ENCODE data around the gene NUBP2. TPM values are rescaled to one million over a fixed set of nuclear protein-coding genes. Genes with fewer than 3 reads are reported as not detected.

Gene NUBP2
- total and polyA plus RNA-seq, 2 donors (not counting 1 experiment from before 2014, with no cell fraction given), result 13.5 to 43.6 TPM

DNA sequence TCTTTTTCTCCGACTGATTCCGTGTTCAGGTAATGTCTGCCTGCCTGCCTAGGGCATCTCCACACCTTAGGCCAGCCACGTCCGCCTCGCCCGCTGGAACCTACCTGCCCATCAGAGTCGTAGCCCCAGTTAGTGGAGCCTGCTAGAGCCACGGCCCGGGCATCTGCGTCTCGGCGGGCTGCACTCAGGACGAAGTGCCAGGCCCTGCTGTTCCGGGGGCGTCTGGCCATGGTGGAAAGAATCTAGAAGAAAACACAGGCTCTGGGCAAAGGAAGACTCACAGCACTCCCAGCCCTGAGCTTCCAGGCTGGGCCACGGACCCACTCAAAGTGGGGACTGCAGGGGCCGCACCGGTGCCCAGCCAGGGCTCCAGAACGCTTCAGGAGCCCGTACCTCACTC is 1.5 kb upstream of the NUBP2 start:
- no peaks in the 10 kb centered on the region for H4K20me1 ChIP-seq (ENCODE audit: control insufficient read depth, extremely low read depth, insufficient read depth, low read length)
- TF ChIP-seq, protein P1, sequence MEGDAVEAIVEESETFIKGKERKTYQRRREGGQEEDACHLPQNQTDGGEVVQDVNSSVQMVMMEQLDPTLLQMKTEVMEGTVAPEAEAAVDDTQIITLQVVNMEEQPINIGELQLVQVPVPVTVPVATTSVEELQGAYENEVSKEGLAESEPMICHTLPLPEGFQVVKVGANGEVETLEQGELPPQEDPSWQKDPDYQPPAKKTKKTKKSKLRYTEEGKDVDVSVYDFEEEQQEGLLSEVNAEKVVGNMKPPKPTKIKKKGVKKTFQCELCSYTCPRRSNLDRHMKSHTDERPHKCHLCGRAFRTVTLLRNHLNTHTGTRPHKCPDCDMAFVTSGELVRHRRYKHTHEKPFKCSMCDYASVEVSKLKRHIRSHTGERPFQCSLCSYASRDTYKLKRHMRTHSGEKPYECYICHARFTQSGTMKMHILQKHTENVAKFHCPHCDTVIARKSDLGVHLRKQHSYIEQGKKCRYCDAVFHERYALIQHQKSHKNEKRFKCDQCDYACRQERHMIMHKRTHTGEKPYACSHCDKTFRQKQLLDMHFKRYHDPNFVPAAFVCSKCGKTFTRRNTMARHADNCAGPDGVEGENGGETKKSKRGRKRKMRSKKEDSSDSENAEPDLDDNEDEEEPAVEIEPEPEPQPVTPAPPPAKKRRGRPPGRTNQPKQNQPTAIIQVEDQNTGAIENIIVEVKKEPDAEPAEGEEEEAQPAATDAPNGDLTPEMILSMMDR (conservative IDR thresholded peaks at IDR 0.05 in 1 of 2, IDR thresholded peaks at IDR 0.05 in 1 of 2; ENCODE audit: low read depth in 1 of 2, low read length in 2 of 2), result no peak
- no peak for TF ChIP-seq EZH2 (IDR thresholded peaks at IDR 0.05; ENCODE audit: low read length, missing control alignments)
- H2AFZ ChIP-seq (ENCODE audit: low read length), result no peak overlapping the region
- H3K4me2 ChIP-seq (ENCODE audit: extremely low read depth, insufficient read depth, low read length), result peak overlapping the region; percentile 86
- peaks cover 25% of the 10 kb centered on the region for H3K79me2 ChIP-seq (ENCODE audit: control insufficient read depth, insufficient read depth, low read length)
- no peaks in the 10 kb centered on the region for H3K9me3 ChIP-seq (ENCODE audit: control insufficient read depth, insufficient read depth, low read depth, low read length)
- H3K9ac ChIP-seq (ENCODE audit: insufficient read depth, low read length), result no peak overlapping the region
- no peak overlapping the region for H3K27ac ChIP-seq (ENCODE audit: insufficient read depth, low read length)
- H3K36me3 ChIP-seq (ENCODE audit: control insufficient read depth, insufficient read depth, low read length), result peaks cover 17% of the 10 kb centered on the region
- peaks cover 2% of the 10 kb centered on the region for H3K4me1 ChIP-seq (ENCODE audit: control insufficient read depth, extremely low read depth, insufficient read depth, low read length)
- DNase-seq (ENCODE audit: low read depth in 2 of 2), result no peak
- H3K4me3 ChIP-seq (replicated peaks in 1 of 4; ENCODE audit: control extremely low read depth in 1 of 4, insufficient read depth in 1 of 4, low read depth in 3 of 4, low read length in 4 of 4), result peak overlapping the region; percentile 64 to 83 (median 76)
- H3K27me3 ChIP-seq (ENCODE audit: control insufficient read depth, insufficient read depth, low read length), result no peaks in the 10 kb centered on the region

DNA sequence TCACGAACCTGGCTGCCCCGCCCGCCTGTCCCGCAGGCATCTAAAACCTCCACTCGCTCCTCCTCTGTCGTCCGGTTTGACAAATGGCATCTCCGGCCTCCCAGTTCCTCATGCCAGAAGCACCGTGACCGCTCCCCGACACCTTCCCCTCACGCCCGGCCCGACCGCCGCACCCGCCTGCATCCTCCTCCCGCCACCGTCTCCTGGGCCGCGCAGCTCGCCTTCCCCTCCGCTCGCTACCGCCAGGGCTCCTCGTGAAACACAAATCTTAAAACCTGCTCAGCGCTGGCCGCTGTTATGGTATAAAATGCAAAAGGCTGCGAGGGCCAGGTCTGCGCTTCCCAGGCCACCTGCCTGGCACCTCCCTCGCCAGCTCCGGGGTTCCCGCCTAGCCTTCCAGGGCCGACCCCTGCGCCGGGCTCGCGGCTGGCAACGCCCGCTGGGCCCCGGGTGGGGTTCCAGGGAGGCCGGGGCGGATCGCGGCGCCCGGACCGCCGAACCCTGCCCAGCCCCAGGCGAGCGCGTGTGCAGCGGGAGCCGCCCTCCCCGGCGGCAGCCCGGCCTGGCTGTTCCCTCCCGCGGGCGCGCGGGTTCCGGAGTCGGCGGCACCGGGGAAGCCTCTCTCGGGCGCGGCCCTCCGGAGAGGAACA is 877 bp upstream of the NUBP2 start:
- Histone ChIP-seq H3K4me3 (replicated peaks in 1 of 4; ENCODE audit: control extremely low read depth in 1 of 4, insufficient read depth in 1 of 4, low read depth in 3 of 4, low read length in 4 of 4) (peak overlapping the region; percentile 64 to 83 (median 76)), H4K20me1 (ENCODE audit: control insufficient read depth, extremely low read depth, insufficient read depth, low read length) (no peaks in the 10 kb centered on the region), H3K27ac (ENCODE audit: insufficient read depth, low read length) (peak overlapping the region; percentile 47), H3K27me3 (ENCODE audit: control insufficient read depth, insufficient read depth, low read length) (no peaks in the 10 kb centered on the region), H3K36me3 (ENCODE audit: control insufficient read depth, insufficient read depth, low read length) (peaks cover 16% of the 10 kb centered on the region), H2AFZ (ENCODE audit: low read length) (no peak overlapping the region), H3K4me2 (ENCODE audit: extremely low read depth, insufficient read depth, low read length) (peak overlapping the region; percentile 86), H3K9ac (ENCODE audit: insufficient read depth, low read length) (peak overlapping the region; percentile 66), H3K4me1 (ENCODE audit: control insufficient read depth, extremely low read depth, insufficient read depth, low read length) (peaks cover 2% of the 10 kb centered on the region), H3K79me2 (ENCODE audit: control insufficient read depth, insufficient read depth, low read length) (peaks cover 30% of the 10 kb centered on the region), H3K9me3 (ENCODE audit: control insufficient read depth, insufficient read depth, low read depth, low read length) (no peaks in the 10 kb centered on the region)
- DNase-seq (ENCODE audit: low read depth in 2 of 2), result peak in 1 of 2 donors; percentile 20
- TF ChIP-seq, protein P1 (conservative IDR thresholded peaks at IDR 0.05 in 1 of 2, IDR thresholded peaks at IDR 0.05 in 1 of 2; ENCODE audit: low read depth in 1 of 2, low read length in 2 of 2), result peak in 1 of 2 donors; percentile 5
- no peak for TF ChIP-seq EZH2 (IDR thresholded peaks at IDR 0.05; ENCODE audit: low read length, missing control alignments)

DNA sequence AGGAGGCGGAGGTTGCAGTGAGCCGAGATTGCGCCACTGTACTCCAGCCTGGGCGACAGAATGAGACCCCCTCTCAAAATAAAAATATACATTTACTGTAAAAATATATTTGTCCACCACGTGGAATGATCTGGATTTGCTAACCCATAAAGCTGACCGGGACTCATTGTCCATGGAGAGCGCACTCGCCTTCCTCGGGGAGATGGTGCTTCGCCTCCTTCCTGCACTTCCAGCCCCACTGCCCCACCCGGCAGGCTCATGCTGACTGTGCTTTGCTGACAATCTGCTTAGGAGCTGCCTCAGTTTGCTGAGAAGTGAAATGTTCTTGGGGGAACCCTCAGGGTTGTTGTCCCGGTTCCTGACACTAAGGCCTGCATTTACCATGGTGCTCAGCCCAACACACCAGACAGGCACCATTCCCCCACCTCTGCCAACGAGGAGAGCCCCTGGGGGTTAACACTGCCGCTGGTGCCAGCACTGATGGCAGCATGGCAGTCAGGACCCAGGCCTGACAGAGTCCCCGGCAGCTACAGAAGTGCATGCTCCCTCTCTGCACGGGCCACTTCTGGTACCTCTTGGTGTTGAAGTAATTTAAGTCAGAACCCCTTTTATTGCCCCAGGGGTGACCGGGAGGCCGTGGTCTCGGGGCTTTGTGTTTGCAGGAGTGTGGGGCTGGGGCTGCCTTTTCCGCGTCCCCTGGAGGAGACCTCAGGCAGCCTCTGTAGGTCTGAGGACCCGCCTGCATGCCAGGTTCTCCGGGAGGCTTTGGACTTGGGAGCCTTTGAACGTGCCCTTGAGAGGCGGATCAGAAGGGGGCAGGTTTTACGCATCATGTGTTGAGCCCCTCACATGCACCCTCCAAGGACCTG is 2.5 kb downstream of the NUBP2 start:
- H3K79me2 ChIP-seq (ENCODE audit: control insufficient read depth, insufficient read depth, low read length), result peaks cover 31% of the 10 kb centered on the region
- no peak for DNase-seq (ENCODE audit: low read depth in 2 of 2)
- no peaks in the 10 kb centered on the region for H3K27me3 ChIP-seq (ENCODE audit: control insufficient read depth, insufficient read depth, low read length)
- no peak overlapping the region for H3K4me2 ChIP-seq (ENCODE audit: extremely low read depth, insufficient read depth, low read length)
- no peaks in the 10 kb centered on the region for H4K20me1 ChIP-seq (ENCODE audit: control insufficient read depth, extremely low read depth, insufficient read depth, low read length)
- H3K36me3 ChIP-seq (ENCODE audit: control insufficient read depth, insufficient read depth, low read length), result peaks cover 16% of the 10 kb centered on the region
- no peak overlapping the region for H3K4me3 ChIP-seq (replicated peaks in 1 of 4; ENCODE audit: control extremely low read depth in 1 of 4, insufficient read depth in 1 of 4, low read depth in 3 of 4, low read length in 4 of 4)
- H3K9me3 ChIP-seq (ENCODE audit: control insufficient read depth, insufficient read depth, low read depth, low read length), result no peaks in the 10 kb centered on the region
- no peak overlapping the region for H3K27ac ChIP-seq (ENCODE audit: insufficient read depth, low read length)
- H3K9ac ChIP-seq (ENCODE audit: insufficient read depth, low read length), result no peak overlapping the region
- H3K4me1 ChIP-seq (ENCODE audit: control insufficient read depth, extremely low read depth, insufficient read depth, low read length), result peaks cover 2% of the 10 kb centered on the region
- H2AFZ ChIP-seq (ENCODE audit: low read length), result no peak overlapping the region
- TF ChIP-seq EZH2 (IDR thresholded peaks at IDR 0.05; ENCODE audit: low read length, missing control alignments), result no peak
- TF ChIP-seq, protein P1 (conservative IDR thresholded peaks at IDR 0.05 in 1 of 2, IDR thresholded peaks at IDR 0.05 in 1 of 2; ENCODE audit: low read depth in 1 of 2, low read length in 2 of 2), result no peak

Measured in fibroblast of lung (primary cell).